IPS DF 4.7 (cell line): ENCODE measurements around the gene C11orf71.
A peak's percentile ranks its signal among the peaks of the same experiment; 100 is the strongest.

Source experiments
- DNase-seq: peaks from one replicate; pipeline ENCODE4 v3.0.0-alpha.2; 2013; ENCODE audit warnings: low spot score; ENCODE audit errors: extremely low read depth

Gene C11orf71

GRCh38 chr11:114400216-114400914 lies at the start of gene C11orf71, which contains the start of gene RBM7:
C11orf71 (minus strand) TSS chr11:114400511; CDS start chr11:114400331, 180 bp downstream.
RBM7 (plus strand) TSS chr11:114400666; CDS start chr11:114400672, 6 bp downstream.
- peak; percentile 86 for DNase-seq

GRCh38 chr11:114449845-114450244 lies 49.5 kb upstream of the C11orf71 start:
- DNase-seq: no peak

GRCh38 chr11:114448749-114449482 lies 48.6 kb upstream of the C11orf71 start:
- no peak for DNase-seq

- DNase-seq: no peak
Measured at GRCh38 chr11:114447892-114448291, 47.6 kb upstream of the C11orf71 start.

- no peak for DNase-seq
Measured at GRCh38 chr11:114447444-114447843, 47.1 kb upstream of the C11orf71 start.

GRCh38 chr11:114442536-114442935 lies 42.2 kb upstream of the C11orf71 start:
- no peak for DNase-seq

- no peak for DNase-seq
Measured at GRCh38 chr11:114441921-114442320, 41.6 kb upstream of the C11orf71 start.

GRCh38 chr11:114440971-114441763 lies 40.9 kb upstream of the C11orf71 start:
- no peak for DNase-seq

- DNase-seq: no peak
Measured at GRCh38 chr11:114440121-114440860, 40.0 kb upstream of the C11orf71 start.

GRCh38 chr11:114439229-114440120 lies 39.2 kb upstream of the C11orf71 start, which contains the start of gene REXO2:
REXO2 (plus strand) TSS chr11:114439467; CDS start chr11:114439529, 62 bp downstream.
- DNase-seq: peak; percentile 58

GRCh38 chr11:114438303-114438702 lies 38.0 kb upstream of the C11orf71 start:
- DNase-seq: peak; percentile 51

- no peak for DNase-seq
Measured at GRCh38 chr11:114433376-114433775, 33.1 kb upstream of the C11orf71 start.

- no peak for DNase-seq
Measured at GRCh38 chr11:114432893-114433292, 32.6 kb upstream of the C11orf71 start.

- DNase-seq: no peak
Measured at GRCh38 chr11:114430290-114430689, 30.0 kb upstream of the C11orf71 start.

GRCh38 chr11:114426280-114426679 lies 26.0 kb upstream of the C11orf71 start:
- no peak for DNase-seq

GRCh38 chr11:114416441-114416961 lies 16.2 kb upstream of the C11orf71 start:
- DNase-seq: no peak

- no peak for DNase-seq
Measured at GRCh38 chr11:114413958-114414357, 13.6 kb upstream of the C11orf71 start.

GRCh38 chr11:114412946-114413345 lies 12.6 kb upstream of the C11orf71 start:
- DNase-seq: no peak

GRCh38 chr11:114401311-114401710 lies 1.0 kb upstream of the C11orf71 start:
- no peak for DNase-seq

- no peak for DNase-seq
Measured at GRCh38 chr11:114400915-114401223, 558 bp upstream of the C11orf71 start.
